HG03378 (cell line): ENCODE measurements around the gene GBF1.
A peak's percentile ranks its signal among the peaks of the same experiment; 100 is the strongest.

Experiments used
- ATAC-seq: cut with Tn5 transposase; IDR thresholded peaks from one replicate; pipeline ENCODE4 v1.9.1; 2021; ENCODE audit warnings: mild to moderate bottlenecking, moderate library complexity; ENCODE audit not compliant: unreplicated experiment

The GBF1 gene

DNA sequence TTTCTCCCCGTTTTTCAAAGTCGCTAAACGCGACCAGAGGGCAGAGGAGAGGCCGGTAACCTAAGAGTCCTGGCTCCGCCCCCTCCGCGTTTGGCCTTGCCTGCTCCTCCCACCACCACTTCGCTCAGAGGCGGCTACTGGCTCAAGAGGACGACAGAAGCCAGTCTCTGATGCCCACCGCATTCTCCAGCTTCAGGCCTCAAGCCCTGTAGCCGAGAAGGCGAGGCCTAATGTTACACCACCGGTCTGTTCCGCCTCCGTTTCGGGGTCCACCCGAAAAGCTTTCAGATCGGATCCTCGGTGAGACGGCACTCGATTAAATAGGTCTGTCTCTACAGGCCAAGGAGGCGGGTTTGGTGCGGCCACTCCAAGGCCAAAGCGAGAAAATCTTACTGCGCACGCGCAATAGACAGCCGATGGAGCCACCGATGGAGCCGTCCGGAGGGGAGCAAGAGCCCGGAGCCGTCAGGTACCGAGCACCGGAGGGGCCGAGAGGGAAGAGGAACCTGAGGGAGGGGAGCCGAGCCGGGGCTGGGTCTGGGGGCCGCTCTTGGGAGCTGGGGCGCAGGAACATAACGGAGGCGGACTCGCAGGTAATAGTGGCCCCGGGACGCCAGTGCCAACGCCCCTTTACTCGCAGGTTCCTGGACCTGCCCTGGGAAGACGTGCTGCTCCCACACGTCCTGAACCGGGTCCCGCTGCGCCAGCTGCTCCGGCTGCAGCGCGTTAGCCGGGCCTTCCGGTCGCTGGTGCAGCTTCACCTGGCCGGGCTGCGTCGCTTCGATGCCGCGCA lies 175.6 kb downstream of the GBF1 start, which contains the start of gene FBXL15:
Gene FBXL15 (plus strand): TSS at position 123 of the 793 bp plus-strand sequence. CDS start 294 bp downstream, at position 417.
- peak; percentile 58 for ATAC-seq

DNA sequence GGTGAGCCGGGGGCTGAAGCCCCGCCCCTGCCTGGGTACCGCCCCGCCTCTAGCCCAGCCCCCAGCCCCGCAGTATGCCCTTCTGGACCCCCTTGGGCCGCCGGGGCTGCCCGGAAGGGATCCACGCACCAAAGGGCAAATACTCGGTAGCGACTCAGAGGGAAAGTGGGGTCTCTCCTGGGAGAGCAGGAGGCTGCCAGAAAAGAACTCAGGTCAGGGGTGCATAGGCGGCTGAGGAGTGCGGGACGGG lies 176.1 kb downstream of the GBF1 start:
- no peak for ATAC-seq

DNA sequence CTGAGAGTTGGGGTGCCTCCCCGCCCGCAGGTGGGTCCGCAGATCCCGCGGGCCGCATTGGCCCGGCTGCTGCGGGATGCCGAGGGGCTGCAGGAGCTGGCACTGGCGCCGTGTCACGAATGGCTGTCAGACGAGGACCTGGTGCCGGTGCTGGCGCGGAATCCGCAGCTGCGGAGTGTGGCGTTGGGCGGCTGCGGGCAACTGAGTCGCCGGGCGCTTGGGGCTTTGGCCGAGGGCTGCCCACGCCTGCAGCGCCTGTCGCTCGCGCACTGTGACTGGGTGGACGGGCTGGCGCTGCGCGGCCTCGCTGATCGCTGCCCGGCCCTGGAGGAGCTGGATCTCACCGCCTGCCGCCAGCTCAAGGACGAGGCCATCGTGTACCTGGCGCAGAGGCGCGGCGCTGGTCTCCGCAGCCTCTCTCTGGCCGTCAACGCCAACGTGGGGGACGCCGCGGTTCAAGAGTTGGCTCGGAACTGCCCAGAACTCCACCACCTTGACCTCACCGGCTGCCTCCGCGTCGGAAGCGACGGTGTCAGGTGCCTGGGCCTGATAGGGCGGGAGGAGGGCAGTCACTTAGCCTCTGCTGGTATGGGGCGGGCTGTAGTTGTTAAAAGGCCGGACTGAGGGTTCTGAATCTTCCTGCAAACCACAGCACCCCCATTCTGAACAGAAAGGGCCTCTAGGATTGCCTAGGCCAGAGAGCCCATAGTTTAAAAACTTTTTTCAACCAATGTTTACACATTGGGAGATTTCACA lies 176.6 kb downstream of the GBF1 start:
- no peak for ATAC-seq

DNA sequence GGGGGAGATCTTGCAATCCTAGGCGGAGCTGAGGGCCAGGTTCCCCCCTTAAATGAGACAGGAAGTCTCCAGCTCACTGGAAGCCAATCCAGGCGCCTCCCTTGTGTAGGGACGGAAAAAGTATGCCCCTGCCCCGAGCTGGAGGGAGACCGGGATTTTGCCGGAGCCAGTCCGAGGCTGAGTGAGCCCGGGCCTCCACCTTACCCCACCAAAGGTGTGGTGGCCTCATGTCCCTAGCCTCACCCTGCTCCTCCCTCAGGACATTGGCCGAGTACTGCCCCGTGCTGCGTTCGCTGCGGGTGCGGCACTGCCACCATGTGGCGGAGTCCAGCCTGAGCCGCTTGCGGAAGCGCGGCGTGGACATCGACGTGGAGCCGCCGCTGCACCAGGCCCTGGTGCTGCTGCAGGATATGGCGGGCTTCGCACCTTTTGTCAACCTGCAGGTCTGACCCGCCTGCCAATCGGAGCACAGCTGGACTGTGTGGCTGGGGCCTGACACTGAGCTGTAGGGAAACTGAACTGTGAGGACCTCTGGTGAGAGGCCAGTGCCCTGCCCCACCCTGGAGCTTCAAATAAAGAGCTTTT lies 177.3 kb downstream of the GBF1 start:
- ATAC-seq = no peak

DNA sequence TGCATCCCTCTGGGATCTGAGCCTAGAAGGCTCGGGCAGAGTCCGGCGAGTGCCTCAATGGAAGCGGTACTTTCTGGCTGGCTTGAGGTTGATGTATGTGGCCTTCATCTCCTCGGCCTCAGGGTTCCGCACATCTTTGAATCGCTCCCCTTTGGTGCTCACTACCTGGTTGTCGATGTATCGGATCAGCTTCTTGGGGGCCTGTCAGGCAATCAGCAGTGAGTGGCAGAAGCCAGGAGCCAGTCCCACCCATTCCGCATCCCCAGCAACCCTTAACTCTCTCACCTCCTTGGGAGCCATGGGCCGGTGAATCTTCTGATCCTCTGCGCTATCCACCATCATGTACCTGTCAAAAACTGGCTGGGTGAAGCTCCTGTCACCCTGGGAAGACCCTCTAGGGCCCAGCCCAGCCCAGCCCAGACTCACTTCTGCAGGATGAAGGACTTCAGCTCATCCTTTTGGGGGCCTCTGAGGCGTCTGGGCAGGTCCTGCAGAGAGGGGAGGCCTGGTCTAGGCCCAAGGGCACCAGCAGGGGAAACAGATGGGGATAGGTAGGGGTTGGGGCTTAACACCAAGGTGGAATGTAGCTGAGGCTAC lies 178.1 kb downstream of the GBF1 start:
- no peak for ATAC-seq

DNA sequence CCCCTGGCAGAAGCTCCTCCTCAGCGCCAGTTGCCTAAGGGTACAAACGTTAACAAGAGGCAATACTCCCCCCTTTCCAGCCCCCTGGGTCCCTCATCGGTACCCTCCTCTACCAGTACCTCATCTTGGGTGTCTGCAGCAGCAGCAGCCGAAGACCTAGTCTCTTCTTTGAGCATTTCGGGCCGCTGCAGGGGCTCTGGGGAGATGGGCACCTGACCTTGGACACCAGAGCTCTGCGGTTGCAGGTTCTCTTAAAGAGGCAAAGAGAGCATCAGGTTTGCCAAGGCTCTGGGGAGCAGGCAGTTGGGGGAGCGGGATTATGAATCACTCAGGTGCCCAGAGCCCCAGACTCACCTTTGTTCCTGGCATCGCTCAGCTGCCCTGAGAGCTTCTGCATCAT lies 178.8 kb downstream of the GBF1 start:
- no peak for ATAC-seq

DNA sequence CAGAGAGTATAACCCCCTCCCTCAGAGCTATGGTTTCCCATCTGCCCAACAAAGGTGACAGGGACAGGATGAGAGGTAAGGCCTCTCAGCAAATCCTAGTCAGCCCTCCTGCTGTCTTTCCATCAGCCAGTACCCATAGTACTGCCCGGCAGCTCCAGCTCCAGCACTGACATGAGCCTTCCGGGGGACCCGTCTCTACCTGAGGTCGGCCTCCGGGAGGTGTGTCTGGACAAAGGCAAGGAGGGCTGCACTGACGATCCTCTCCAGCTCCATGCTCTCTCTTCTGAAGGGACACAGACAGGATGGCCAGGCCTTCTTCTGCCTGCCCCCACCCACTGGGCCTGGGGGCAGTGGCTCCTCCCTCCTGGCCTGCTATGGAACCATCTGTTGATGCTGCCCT lies 179.6 kb downstream of the GBF1 start:
- ATAC-seq = no peak

DNA sequence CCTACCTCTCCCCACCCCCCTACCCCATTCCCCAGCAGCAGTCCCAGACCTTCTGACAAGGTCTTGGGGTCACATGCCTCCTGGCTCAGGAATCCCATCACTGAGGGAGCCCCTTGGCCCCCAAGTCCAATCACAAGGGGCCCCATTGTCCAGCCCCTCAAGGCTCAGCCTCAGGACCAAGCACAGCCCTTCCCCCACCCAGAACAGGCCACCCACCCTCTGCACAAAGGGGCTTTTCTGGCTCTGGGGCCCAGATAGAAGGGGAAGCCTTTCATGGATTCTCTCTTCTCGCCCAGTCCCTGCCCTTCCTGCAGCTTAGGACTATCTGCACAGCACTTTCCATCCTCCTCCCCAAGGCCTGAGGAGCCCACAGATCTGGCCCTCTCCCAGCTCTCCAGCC lies 180.1 kb downstream of the GBF1 start:
- ATAC-seq = no peak

DNA sequence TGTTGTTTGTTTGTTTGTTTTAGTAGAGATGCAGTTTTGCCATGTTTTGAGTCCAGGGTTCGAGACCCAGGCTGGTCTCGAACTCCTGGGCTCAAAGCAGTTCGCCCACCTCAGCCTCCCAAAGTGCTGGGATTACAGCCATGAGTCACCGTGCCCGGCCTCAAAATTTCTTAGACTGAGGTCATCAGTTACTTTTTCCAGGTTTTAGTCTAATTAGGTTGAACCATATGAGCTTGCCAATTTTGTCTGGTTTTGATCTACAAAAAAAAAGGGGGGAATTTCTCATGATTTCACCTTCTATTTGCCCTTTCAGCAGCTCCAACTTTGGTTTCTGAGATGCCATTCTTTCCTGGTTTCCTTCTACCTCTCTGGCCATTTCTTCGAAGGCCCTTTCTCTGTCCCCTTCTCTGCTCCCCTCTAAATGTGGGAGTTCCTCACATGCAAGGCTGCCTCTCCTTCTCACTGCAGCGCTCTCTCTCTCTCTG lies 181.5 kb downstream of the GBF1 start:
- no peak for ATAC-seq

DNA sequence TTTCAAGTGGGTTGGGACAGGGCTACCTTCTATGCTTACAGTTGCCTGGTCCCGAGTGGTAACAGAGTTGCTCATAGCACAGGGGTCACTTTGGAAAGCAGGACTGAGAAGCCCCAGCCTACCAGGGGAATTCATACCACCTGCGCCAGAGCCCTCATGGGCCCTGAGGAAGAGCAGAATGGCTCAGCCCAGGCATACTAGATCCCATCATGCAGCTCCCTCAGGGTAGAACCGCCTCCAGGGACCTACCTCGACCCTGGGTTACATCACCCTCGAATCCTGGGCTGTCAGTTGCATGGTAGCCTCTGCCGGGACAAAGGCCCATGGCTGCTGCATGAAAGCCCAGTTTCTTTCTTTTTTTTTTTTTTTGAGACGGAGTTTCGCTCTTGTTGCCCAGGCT lies 184.1 kb downstream of the GBF1 start:
- ATAC-seq = no peak

DNA sequence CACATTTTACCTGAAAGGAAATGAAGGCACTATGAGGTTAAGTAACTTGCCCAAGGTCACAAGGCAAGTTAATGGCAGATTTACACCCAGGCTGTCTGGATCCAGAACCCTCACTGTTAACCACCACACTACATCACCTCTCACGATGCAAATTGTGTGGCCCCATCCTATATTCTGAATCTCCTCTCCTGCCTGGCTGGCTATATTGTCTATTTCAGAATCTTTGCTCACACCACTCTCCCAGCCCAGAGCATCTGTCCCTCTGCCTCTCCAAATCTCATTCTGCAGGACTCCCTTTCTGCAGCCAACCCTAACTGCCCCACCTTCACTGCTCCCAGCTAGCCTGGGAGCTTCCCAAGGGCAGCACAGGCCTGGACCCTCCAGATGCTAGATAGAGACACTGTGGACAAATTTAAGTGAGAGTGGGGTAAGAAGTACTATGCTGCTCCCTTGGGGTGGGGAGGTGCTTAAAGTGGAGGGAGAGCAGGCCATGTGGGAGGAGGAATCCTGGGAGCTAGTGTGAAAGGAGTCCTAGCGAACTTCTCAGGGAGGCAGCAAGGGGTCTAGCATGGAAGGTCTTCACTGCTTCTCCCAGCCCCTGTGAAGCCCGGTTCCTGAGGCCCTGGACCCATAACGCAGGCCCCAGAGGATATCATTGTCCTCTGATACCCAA lies 186.3 kb downstream of the GBF1 start:
- no peak for ATAC-seq
